Natural killer cell treated with Interleukin-12 subunit alpha and Interleukin-12 subunit beta and Interleukin-15 and Interleukin-18, amount 100 ng/mL, for 72 hours (primary cell): Measurements from ENCODE around the gene NTRK2. TPM values are rescaled to one million over a fixed set of nuclear protein-coding genes. Genes with fewer than 3 reads are reported as not detected.
A peak's percentile ranks its signal among the peaks of the same experiment; 100 is the strongest.

ENCODE experiments used
- ATAC-seq, 2 donors: fragments of 150-1000 bp; cut with Tn5 transposase in 1 of 2; sonication (Bioruptor Pico), chemical (Tn5 transposase) in 1 of 2; 2 replicates each; pipeline ENCODE4 v1.10.0; 2021
- DNase-seq: peaks from one replicate; pipeline ENCODE4 v3.0.0; 2022; ENCODE audit warnings: low spot score
- H3K27ac Mint-ChIP-seq, 2 donors: 1 replicate in 1 of 2; 2 replicates in 1 of 2; pipeline ENCODE4 v1.8.0; 2022; ENCODE audit warnings: mixed read lengths in 2 of 2, mild to moderate bottlenecking in 1 of 2, moderate library complexity in 1 of 2
- H3K27me3 Mint-ChIP-seq, 2 donors: 1 replicate in 1 of 2; 2 replicates in 1 of 2; pipeline ENCODE4 v1.8.0; 2022; ENCODE audit warnings: mixed read lengths in 2 of 2
- H3K36me3 Mint-ChIP-seq: one replicate; pipeline ENCODE4 v1.8.0; 2022; ENCODE audit warnings: mixed read lengths
- H3K4me1 Mint-ChIP-seq, 2 donors: 1 replicate in 1 of 2; 2 replicates in 1 of 2; pipeline ENCODE4 v1.8.0; 2022; ENCODE audit warnings: low read depth in 2 of 2, mixed read lengths in 2 of 2, mild to moderate bottlenecking in 1 of 2
- H3K4me3 Mint-ChIP-seq: one replicate; pipeline ENCODE4 v1.8.0; 2022; ENCODE audit warnings: mixed read lengths
- H3K9me3 Mint-ChIP-seq: 2 replicates; pipeline ENCODE4 v1.8.0; 2022; ENCODE audit warnings: mixed read lengths
- total RNA-seq, 2 donors: library from RNA; stranded (reverse); gene quantifications; one replicate each; pipeline ENCODE4 v1.2.3, GENCODE V29; 2022

The NTRK2 gene
- total RNA-seq, 2 donors from 2014 or later, result 0.24 to 2.4 TPM

- ATAC-seq (no peak), DNase-seq (no peak)
- Mint-ChIP-seq H3K36me3 (no peaks in the 10 kb centered on the region), H3K4me3 (no peak overlapping the region), H3K9me3 (no peaks in the 10 kb centered on the region), H3K4me1 (no peaks in the 10 kb centered on the region), H3K27me3 (peaks cover 19 to 45% of the 10 kb centered on the region in 2 donors), H3K27ac (no peak overlapping the region)
Observed at GRCh38 chr9:84811751-84812074, 142.2 kb downstream of the NTRK2 start.

GRCh38 chr9:84812355-84812754 is 142.8 kb downstream of the NTRK2 start:
- Mint-ChIP-seq H3K4me1 (no peaks in the 10 kb centered on the region), H3K27me3 (peaks cover 14 to 39% of the 10 kb centered on the region in 2 donors), H3K9me3 (no peaks in the 10 kb centered on the region), H3K4me3 (no peak overlapping the region), H3K36me3 (no peaks in the 10 kb centered on the region), H3K27ac (no peak overlapping the region)
- no peak for ATAC-seq
- no peak for DNase-seq

- Mint-ChIP-seq H3K9me3 (no peaks in the 10 kb centered on the region), H3K27ac (no peak overlapping the region), H3K4me3 (no peak overlapping the region), H3K36me3 (no peaks in the 10 kb centered on the region), H3K27me3 (peaks cover 13 to 34% of the 10 kb centered on the region in 2 donors), H3K4me1 (no peaks in the 10 kb centered on the region)
- ATAC-seq (no peak), DNase-seq (no peak)
Observed at GRCh38 chr9:84812847-84813246, 143.3 kb downstream of the NTRK2 start.

GRCh38 chr9:84815554-84815953 is 146.0 kb downstream of the NTRK2 start:
- Mint-ChIP-seq H3K9me3 (no peaks in the 10 kb centered on the region), H3K4me3 (no peak overlapping the region), H3K27me3 (peaks cover 13 to 33% of the 10 kb centered on the region in 2 donors), H3K36me3 (no peaks in the 10 kb centered on the region), H3K4me1 (no peaks in the 10 kb centered on the region), H3K27ac (no peak overlapping the region)
- DNase-seq (no peak), ATAC-seq (no peak)

DNA sequence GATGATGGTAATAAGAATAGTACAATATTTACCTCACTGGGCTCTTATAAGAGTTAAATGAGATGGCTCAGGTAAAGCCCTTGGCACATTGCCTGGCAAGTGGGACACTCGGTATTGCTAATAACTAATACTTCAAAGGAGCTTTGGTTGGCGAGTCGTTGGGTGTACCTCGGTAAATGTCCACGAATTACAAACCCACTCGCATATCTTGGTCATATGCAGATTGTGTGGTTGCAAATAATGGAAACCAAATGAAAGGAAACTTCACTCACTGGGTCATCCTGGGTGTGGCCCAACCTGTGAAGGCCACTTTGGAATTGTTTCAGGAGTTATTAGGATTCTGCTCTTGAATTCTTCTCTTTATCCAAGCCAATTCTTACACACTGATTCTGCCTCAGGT is 147.5 kb downstream of the NTRK2 start:
- H3K27ac Mint-ChIP-seq, result no peak overlapping the region
- no peaks in the 10 kb centered on the region for H3K4me1 Mint-ChIP-seq

DNA sequence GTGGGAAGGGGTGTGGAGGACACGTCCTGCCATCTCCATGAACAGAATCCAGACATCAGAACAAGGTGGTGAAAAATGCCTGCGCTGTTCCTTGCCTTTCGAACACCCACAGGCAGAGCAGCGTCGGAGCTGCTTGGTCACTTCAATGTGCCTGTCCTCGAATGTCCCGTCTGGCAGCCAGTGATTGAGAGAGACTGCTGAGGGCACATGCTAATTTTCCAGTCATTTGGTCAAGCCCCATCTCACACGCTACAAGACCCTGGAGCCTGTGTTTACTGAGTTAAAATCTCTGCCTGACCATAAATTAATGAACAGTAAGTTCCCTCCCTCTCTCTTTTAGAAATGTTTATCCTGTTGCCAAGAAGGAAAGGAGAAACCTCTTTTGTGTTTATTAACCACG is 149.3 kb downstream of the NTRK2 start:
- ATAC-seq, result no peak
- no peaks in the 10 kb centered on the region for H3K9me3 Mint-ChIP-seq
- H3K27ac Mint-ChIP-seq, result no peak overlapping the region
- no peaks in the 10 kb centered on the region for H3K36me3 Mint-ChIP-seq
- H3K27me3 Mint-ChIP-seq, result peaks cover 7 to 27% of the 10 kb centered on the region in 2 donors
- DNase-seq, result no peak
- H3K4me3 Mint-ChIP-seq, result no peak overlapping the region
- H3K4me1 Mint-ChIP-seq, result no peaks in the 10 kb centered on the region

More for the DNA sequence above, 147.5 kb downstream of the NTRK2 start:
- H3K4me3 Mint-ChIP-seq, result no peak overlapping the region
- ATAC-seq (no peak), DNase-seq (no peak)
- no peaks in the 10 kb centered on the region for H3K36me3 Mint-ChIP-seq
- no peaks in the 10 kb centered on the region for H3K9me3 Mint-ChIP-seq
- H3K27me3 Mint-ChIP-seq, result peaks cover 14 to 39% of the 10 kb centered on the region in 2 donors

DNA sequence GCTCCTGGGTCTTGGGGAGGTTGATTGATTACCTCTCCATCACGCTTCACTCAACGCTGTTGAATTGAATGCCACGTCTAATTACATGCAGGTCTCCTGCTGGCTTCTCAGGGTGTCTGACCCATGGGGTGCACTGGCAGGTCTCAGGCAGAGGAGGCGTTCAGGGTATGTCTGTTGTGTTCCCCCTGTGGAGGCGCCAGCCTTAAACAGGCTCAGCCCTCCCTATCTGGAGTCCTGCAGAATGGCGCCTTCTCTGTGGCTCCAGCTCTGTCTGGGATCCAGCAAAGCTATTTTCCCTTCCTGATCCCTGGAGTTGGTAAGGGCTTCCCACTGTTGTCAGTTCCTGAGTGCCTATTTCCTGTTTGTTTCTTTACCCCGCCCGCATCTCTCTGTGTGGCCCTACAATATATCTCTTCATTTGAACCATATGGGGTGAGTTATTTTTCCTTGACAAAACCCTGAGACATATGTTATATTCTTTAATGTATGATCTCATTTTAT is 150.0 kb downstream of the NTRK2 start:
- no peak for DNase-seq
- H3K27me3 Mint-ChIP-seq, result peaks cover 4 to 23% of the 10 kb centered on the region in 2 donors
- H3K27ac Mint-ChIP-seq, result no peak overlapping the region
- no peaks in the 10 kb centered on the region for H3K36me3 Mint-ChIP-seq
- H3K4me3 Mint-ChIP-seq, result no peak overlapping the region
- ATAC-seq, result peak in 1 of 2 donors; percentile 57
- H3K9me3 Mint-ChIP-seq, result no peaks in the 10 kb centered on the region
- no peaks in the 10 kb centered on the region for H3K4me1 Mint-ChIP-seq

DNA sequence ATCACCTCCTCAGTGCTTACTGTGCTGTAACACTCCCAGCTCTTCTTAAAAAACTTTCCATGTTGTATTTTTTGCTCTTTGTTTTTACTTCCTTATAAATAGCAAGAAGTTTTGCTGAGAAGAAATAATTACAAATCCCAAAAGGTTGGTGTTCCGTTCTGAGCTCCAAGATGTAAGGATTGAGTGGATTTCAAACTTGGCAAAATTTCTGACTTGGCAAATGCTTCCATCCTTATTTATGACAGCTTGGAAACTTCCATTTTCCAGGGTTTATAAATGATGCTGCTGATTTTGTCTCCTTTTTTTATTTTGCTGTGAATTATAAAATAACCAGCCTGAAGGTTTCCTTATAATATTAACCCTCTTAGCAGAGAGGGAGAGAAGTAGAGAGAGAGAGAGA is 151.9 kb downstream of the NTRK2 start:
- H3K27me3 Mint-ChIP-seq, result peaks cover 6 to 29% of the 10 kb centered on the region in 2 donors
- no peaks in the 10 kb centered on the region for H3K9me3 Mint-ChIP-seq
- H3K4me3 Mint-ChIP-seq, result no peak overlapping the region
- no peak for DNase-seq
- H3K27ac Mint-ChIP-seq, result no peak overlapping the region
- no peaks in the 10 kb centered on the region for H3K36me3 Mint-ChIP-seq
- no peaks in the 10 kb centered on the region for H3K4me1 Mint-ChIP-seq
- no peak for ATAC-seq

DNA sequence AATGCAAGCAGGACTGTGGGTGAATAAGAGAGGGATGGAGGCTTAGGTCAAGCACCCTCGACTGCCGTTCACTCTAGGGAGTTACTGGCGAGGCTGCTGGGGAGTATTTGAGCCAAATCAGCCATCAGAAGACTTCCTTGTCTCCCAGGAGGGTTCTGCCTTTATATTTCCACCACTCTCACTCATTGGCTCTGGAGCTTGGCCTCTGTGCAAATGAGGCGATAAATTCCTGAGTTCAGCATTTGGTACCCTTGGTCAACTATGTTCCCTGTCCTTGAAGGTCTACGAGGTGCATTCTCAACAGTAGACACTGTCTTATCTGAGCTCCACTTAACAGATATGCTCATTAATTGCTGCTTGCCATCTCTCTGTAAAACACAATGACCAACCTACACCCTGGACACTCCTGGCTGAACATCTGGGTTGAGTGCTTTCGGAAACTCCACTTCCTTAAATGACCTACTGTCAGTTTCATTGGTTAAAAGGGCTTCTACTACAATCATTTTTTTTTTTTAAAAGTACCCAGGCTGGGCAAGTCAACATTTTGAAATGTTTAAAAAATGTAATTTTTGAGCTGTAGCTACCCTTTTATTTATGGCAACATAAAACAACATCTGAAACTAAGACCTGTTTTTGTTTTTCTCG is 153.2 kb downstream of the NTRK2 start:
- no peaks in the 10 kb centered on the region for H3K36me3 Mint-ChIP-seq
- peaks cover 8 to 29% of the 10 kb centered on the region in 2 donors for H3K27me3 Mint-ChIP-seq
- H3K27ac Mint-ChIP-seq, result no peak overlapping the region
- ATAC-seq (no peak), DNase-seq (no peak)
- H3K9me3 Mint-ChIP-seq, result no peaks in the 10 kb centered on the region
- no peaks in the 10 kb centered on the region for H3K4me1 Mint-ChIP-seq
- no peak overlapping the region for H3K4me3 Mint-ChIP-seq

DNA sequence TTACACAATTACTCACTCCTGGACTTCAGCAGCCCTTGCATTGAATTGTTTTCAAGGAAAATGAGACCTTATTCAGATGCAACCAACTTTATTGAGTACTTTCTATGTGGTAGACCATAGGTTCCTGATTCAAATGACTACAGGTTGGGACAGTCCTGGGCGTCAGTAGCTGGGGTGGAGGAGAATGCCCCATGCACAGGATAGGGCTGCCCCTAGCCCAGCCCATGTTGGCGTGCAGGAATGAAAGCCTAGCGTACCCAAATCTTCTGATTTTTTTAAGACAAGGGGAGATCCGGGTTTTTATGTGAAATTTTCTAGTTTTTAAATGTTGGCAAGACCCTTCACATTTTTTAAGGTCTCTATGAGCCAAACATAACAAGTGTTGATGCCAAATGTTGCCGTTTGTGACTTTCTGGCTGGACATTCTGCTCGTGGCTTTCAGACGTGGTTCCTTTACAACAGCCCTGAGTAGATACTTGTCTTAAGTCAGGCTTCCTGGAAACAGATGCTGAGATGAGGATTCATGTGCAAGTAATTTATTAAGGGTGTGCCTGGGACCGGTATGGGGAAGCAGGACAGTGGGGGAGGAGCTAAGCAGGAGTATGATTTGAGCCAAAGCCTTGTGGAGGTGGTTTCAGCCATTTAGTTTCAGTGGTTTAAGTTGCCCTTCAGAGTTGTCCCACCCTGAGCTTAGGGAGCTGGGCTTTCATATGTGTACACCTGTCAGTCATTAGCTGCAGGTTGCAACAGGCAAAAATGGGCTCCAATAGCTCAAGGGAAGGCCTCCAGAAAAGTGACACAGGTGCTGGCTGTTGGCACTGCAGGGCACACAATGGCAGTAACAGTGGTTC is 154.1 kb downstream of the NTRK2 start:
- peaks cover 10 to 29% of the 10 kb centered on the region in 2 donors for H3K27me3 Mint-ChIP-seq
- no peaks in the 10 kb centered on the region for H3K36me3 Mint-ChIP-seq
- H3K4me3 Mint-ChIP-seq, result no peak overlapping the region

GRCh38 chr9:84827216-84827765 is 157.8 kb downstream of the NTRK2 start:
- no peak overlapping the region for H3K4me3 Mint-ChIP-seq
- H3K9me3 Mint-ChIP-seq, result no peaks in the 10 kb centered on the region
- DNase-seq (no peak), ATAC-seq (no peak)
- no peaks in the 10 kb centered on the region for H3K36me3 Mint-ChIP-seq
- H3K4me1 Mint-ChIP-seq, result no peaks in the 10 kb centered on the region
- no peak overlapping the region for H3K27ac Mint-ChIP-seq
- H3K27me3 Mint-ChIP-seq, result peaks cover 17 to 33% of the 10 kb centered on the region in 2 donors

More for the DNA sequence above, 154.1 kb downstream of the NTRK2 start:
- no peak overlapping the region for H3K27ac Mint-ChIP-seq
- H3K4me1 Mint-ChIP-seq, result no peaks in the 10 kb centered on the region
- no peak for DNase-seq
- no peaks in the 10 kb centered on the region for H3K9me3 Mint-ChIP-seq
- no peak for ATAC-seq

GRCh38 chr9:84828046-84828445 is 158.5 kb downstream of the NTRK2 start:
- DNase-seq, result no peak
- H3K27ac Mint-ChIP-seq, result no peak overlapping the region
- H3K36me3 Mint-ChIP-seq, result no peaks in the 10 kb centered on the region
- peaks cover 20 to 39% of the 10 kb centered on the region in 2 donors for H3K27me3 Mint-ChIP-seq
- H3K9me3 Mint-ChIP-seq, result no peaks in the 10 kb centered on the region
- no peak for ATAC-seq
- H3K4me3 Mint-ChIP-seq, result no peak overlapping the region
- no peaks in the 10 kb centered on the region for H3K4me1 Mint-ChIP-seq

GRCh38 chr9:84829471-84829870 is 159.9 kb downstream of the NTRK2 start:
- no peaks in the 10 kb centered on the region for H3K4me1 Mint-ChIP-seq
- H3K27me3 Mint-ChIP-seq, result peaks cover 22 to 39% of the 10 kb centered on the region in 2 donors
- H3K27ac Mint-ChIP-seq, result no peak overlapping the region
- no peaks in the 10 kb centered on the region for H3K36me3 Mint-ChIP-seq
- no peaks in the 10 kb centered on the region for H3K9me3 Mint-ChIP-seq
- DNase-seq (no peak), ATAC-seq (no peak)
- no peak overlapping the region for H3K4me3 Mint-ChIP-seq
